GM12878 (cell line): ENCODE measurements around the gene ATG4B. TPM values are rescaled to one million over a fixed set of nuclear protein-coding genes. Genes with fewer than 3 reads are reported as not detected.

Experiments
- ATAC-seq: fragments of 200-7000 bp; cut with Tn5 transposase; 3 replicates; pipeline ENCODE4 v1.9.1; 2020; ENCODE audit warnings: mild to moderate bottlenecking, moderate library complexity
- BruUV-seq: library from RNA; stranded (reverse); fragments of 400-500 nt; replicated peaks from 2 replicates; lab custom pipeline; 2021; lab: Mats Ljungman, UMichigan
- CTCF ChIA-PET: fragments of 300-600 bp; sonication (Branson Sonifier 250); formaldehyde crosslinking; extraction: SDS; loops from one replicate; lab custom pipeline; 2021; ENCODE audit warnings: inconsistent platforms; lab: Yijun Ruan, JAX
- POLR2A ChIA-PET: fragments of 350-600 bp; formaldehyde crosslinking; extraction: SDS; loops from one replicate; lab custom pipeline; 2021; ENCODE audit warnings: inconsistent platforms; lab: Charles Lee
- RAD21 ChIA-PET: fragments of 300-600 bp; sonication (Branson Sonifier 250); formaldehyde crosslinking; loops from one replicate; lab custom pipeline; 2023; ENCODE audit warnings: antibody characterized with exemption; ENCODE audit not compliant: unreplicated experiment; lab: Charles Lee
- SMC1A ChIA-PET: fragments of 300-600 bp; sonication (Branson Sonifier 250); formaldehyde crosslinking; loops from one replicate; lab custom pipeline; 2023; ENCODE audit not compliant: unreplicated experiment, uncharacterized antibody; lab: Charles Lee
- DNase-seq: peaks from one replicate; pipeline ENCODE4 v3.0.0-alpha.2; 2011; ENCODE audit warnings: low read depth, low spot score
- FAIRE-seq: peaks from 3 replicates; lab custom pipeline; 2011; peaks lifted over from hg19 to GRCh38; lab: Jason Lieb, UNC
- H2AFZ ChIP-seq: 2 replicates; pipeline ENCODE4 v1.6.0; 2011; ENCODE audit warnings: low read depth, low read length, control low read depth; ENCODE audit not compliant: control insufficient read depth
- H3K27ac ChIP-seq: 2 replicates; pipeline ENCODE4 v1.5.1; 2011; ENCODE audit warnings: control low read depth; ENCODE audit not compliant: control insufficient read depth, insufficient read depth
- H3K27me3 ChIP-seq, 2 experiments: replicated peaks in 1 of 2; 2 replicates each; pipeline versions ENCODE4 v1.6.0 to v1.6.1; 2011; ENCODE audit warnings: low read length in 1 of 2; ENCODE audit not compliant: control insufficient read depth in 2 of 2, insufficient read depth in 2 of 2
- H3K36me3 ChIP-seq, 2 experiments: 2 replicates each; pipeline ENCODE4 v1.5.1; 2011; ENCODE audit warnings: low read length in 1 of 2; ENCODE audit not compliant: control insufficient read depth in 2 of 2, insufficient read depth in 2 of 2
- H3K4me1 ChIP-seq: 2 replicates; pipeline ENCODE4 v1.6.1; 2011; ENCODE audit warnings: mild to moderate bottlenecking, low read length, moderate library complexity, mixed read lengths; ENCODE audit not compliant: control insufficient read depth, insufficient read depth
- H3K4me2 ChIP-seq: 2 replicates; pipeline ENCODE4 v1.6.0; 2011; ENCODE audit warnings: control low read depth; ENCODE audit not compliant: control insufficient read depth, insufficient read depth
- H3K4me3 ChIP-seq: fragments of 200-600 bp; sonication (generic); 2 replicates; pipeline ENCODE4 v1.5.1; 2016
- H3K79me2 ChIP-seq: 2 replicates; pipeline ENCODE4 v1.6.0; 2011; ENCODE audit warnings: low read length; ENCODE audit not compliant: control insufficient read depth, insufficient read depth
- H3K9ac ChIP-seq: 2 replicates; pipeline ENCODE4 v1.8.0; 2011; ENCODE audit warnings: low read length, control low read depth, mixed read lengths; ENCODE audit not compliant: control insufficient read depth, insufficient read depth
- H3K9me3 ChIP-seq: replicated peaks from 3 replicates; pipeline ENCODE4 v1.5.1; 2011; ENCODE audit warnings: mild to moderate bottlenecking, low read length; ENCODE audit not compliant: control insufficient read depth, insufficient read depth
- H4K20me1 ChIP-seq: 2 replicates; pipeline ENCODE4 v1.6.0; 2011; ENCODE audit not compliant: control insufficient read depth, insufficient read depth
- CHD1 ChIP-seq: IDR thresholded peaks from 2 replicates; pipeline ENCODE4 v1.6.1; 2012; ENCODE audit warnings: low read depth, low read length, improper control_type of control experiment
- HDGF ChIP-seq: fragments of 450-650 bp; IDR thresholded peaks from 2 replicates; pipeline ENCODE4 v1.6.1; 2016; ENCODE audit warnings: antibody characterized with exemption
- KAT2A ChIP-seq: conservative IDR thresholded peaks from 2 replicates; pipeline ENCODE4 v1.6.1; 2011; ENCODE audit warnings: low read depth, low read length; ENCODE audit not compliant: control insufficient read depth
- MTA2 ChIP-seq: fragments of 450-650 bp; IDR thresholded peaks from 2 replicates; pipeline ENCODE4 v1.6.1; 2016; ENCODE audit warnings: low read depth, mild to moderate bottlenecking, moderate library complexity
- MTA3 ChIP-seq: IDR thresholded peaks from 2 replicates; pipeline ENCODE4 v1.6.1; 2012; ENCODE audit warnings: low read length, inconsistent platforms, borderline replicate concordance
- RAD51 ChIP-seq: fragments of 450-650 bp; IDR thresholded peaks from 2 replicates; pipeline ENCODE4 v1.6.1; 2016; ENCODE audit warnings: moderate library complexity, mild to moderate bottlenecking, inconsistent platforms
- WGBS: methylation state at CpG from one replicate; pipeline ENCODE4 v1.1.6; 2016; ENCODE audit warnings: low lambda C conversion rate; ENCODE audit not compliant: insufficient replicate concordance, insufficient coverage; ENCODE audit errors: missing lambda C conversion rate; 5-methylcytosine and 5-hydroxymethylcytosine counted together
- in situ Hi-C: fragments of 300-500 bp; cut with MboI; formaldehyde crosslinking; loops from 9 replicates; pipeline ENCODE4 v1.14.3; 2018; ENCODE audit warnings: mixed read lengths
- intact Hi-C: fragments of 100-400 bp; cut with micrococcal nuclease; formaldehyde crosslinking; loops from one replicate; pipeline ENCODE4 v1.14.2; 2022; ENCODE audit not compliant: unreplicated experiment
- polyA plus RNA-seq, 11 experiments: library from polyadenylated mRNA; depleted of rRNA in 4 of 11; unstranded in 6 of 11; stranded (reverse) in 5 of 11; fragments of >200 nt; fragmentation: Nextera tagmentation in 4 of 11; fragmentation: Illumina TruSeq in 1 of 11; extraction: Ambion mirVana in 4 of 11; extraction: Trizol in 1 of 11; gene quantifications; 1 replicate in 1 of 11; 2 replicates in 10 of 11; pipeline versions ENCODE4 v1.2.1 to v1.2.3, GENCODE V29; 2011 to 2016; ENCODE audit warnings: inconsistent platforms in 2 of 11, missing spikeins in 2 of 11, low read depth in 1 of 11
- total RNA-seq, 4 experiments: library from RNA; depleted of rRNA in 3 of 4; stranded (reverse); fragments of >200 nt in 3 of 4; fragmentation: Illumina TruSeq in 1 of 4; extraction: Trizol in 1 of 4; gene quantifications; 2 replicates each; pipeline versions ENCODE4 v1.2.1 to v1.2.3, GENCODE V29; 2013 to 2021
- TF ChIP-seq, protein P1 (sequence below): fragments of 450-650 bp; IDR thresholded peaks from 2 replicates; pipeline ENCODE4 v1.6.1; 2014; ENCODE audit warnings: mild to moderate bottlenecking
- TF ChIP-seq, protein P2 (sequence below): IDR thresholded peaks from 2 replicates; pipeline ENCODE4 v1.6.1; 2012; ENCODE audit warnings: low read length, inconsistent platforms
- TF ChIP-seq, protein P3 (sequence below): IDR thresholded peaks from 2 replicates; pipeline ENCODE4 v1.6.1; 2012; ENCODE audit warnings: mild to moderate bottlenecking, low read depth, low read length

The ATG4B gene
- total and polyA plus RNA-seq, 10 of the 15 experiments (the other 5 are each of a cell fraction or from before 2014, with no cell fraction given) = 5.8 to 84.1 (median 64.9) TPM

DNA sequence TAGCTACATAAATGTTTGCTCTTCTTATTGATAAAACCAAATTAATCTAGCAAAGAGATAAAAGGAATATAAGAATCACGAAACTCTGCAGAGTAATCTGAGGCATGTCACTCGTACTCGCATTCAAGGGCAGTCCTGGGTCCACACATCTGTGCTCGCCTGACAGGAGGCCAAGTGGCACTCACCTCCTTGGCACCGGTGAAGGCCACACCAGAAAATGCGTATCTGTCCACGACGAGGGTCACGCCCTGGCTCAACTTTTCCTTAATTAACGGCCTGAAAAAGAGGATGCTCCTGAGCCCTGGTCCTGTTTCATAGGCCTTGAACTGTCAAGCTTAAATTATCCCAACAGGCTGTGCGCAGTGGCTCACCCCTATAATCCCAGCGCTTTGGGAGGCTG, 42.6 kb downstream of the ATG4B start:
- CTCF ChIA-PET = no interaction called here
- POLR2A ChIA-PET = no interaction called here

DNA sequence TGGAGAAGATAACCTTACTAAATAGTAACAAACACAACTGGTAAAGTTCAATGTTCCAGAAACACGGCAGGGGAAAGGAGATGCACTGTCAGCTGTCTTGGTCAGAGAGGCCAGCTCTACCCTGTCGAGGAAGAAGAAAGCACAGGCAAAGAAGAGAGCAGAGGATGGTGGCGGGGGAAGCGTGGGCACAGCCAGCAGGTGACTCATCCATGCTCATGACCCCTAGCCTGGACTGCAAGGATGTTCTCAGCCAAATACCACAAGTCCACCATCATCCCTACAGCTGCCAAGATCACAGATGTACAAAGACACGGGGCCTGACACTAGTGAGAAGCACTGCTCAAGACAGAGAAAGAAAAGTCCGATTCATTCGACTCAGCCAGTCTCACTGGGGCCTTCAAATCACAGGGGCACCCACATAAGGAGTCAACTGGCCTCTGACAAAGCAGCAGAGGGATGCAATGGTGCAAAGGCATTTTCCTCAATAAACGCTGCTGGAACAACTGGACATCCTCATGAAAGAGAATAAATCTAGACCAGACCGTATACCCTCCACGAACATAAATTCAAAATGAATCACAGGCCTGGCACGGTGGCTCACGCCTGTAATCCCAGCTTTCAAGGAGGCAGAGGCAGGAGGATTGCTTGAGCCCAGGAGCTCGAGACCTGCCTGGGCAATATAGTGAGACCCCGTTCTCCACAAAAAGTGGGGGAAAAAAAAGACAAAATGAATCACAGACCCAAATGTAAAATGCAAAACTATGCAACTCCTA, 43.5 kb downstream of the ATG4B start:
- peaks cover 9% of the 10 kb centered on the region for H3K79me2 ChIP-seq
- H3K4me2 ChIP-seq = no peak overlapping the region
- no peak overlapping the region for H2AFZ ChIP-seq
- intact Hi-C loops (no loop called here), in situ Hi-C loops (no loop called here)
- no TSS peak for BruUV-seq
- no peak for ATAC-seq
- no peaks in the 10 kb centered on the region for H3K9me3 ChIP-seq
- no peak for DNase-seq
- H4K20me1 ChIP-seq = no peaks in the 10 kb centered on the region
- ChIA-PET POLR2A (no interaction called here), SMC1A (interaction anchor here (1.1 kb wide), 1 partner anchor 22 kb away, joined by 3 read pairs; no protein-coding TSS in a partner anchor), CTCF (no interaction called here), RAD21 (no interaction called here)
- no peak for FAIRE-seq
- no peak overlapping the region for H3K9ac ChIP-seq
- H3K27me3 ChIP-seq = no peaks in the 10 kb centered on the region
- H3K27ac ChIP-seq = no peak overlapping the region
- no peaks in the 10 kb centered on the region for H3K4me1 ChIP-seq
- WGBS = 95% methylated on average over 14 of the region's 14 CpGs
- H3K36me3 ChIP-seq = peaks cover 15% of the 10 kb centered on the region in 2 experiments; a peak in 3 of 4 replicates
- H3K4me3 ChIP-seq = no peak overlapping the region
- TF ChIP-seq, protein P1, sequence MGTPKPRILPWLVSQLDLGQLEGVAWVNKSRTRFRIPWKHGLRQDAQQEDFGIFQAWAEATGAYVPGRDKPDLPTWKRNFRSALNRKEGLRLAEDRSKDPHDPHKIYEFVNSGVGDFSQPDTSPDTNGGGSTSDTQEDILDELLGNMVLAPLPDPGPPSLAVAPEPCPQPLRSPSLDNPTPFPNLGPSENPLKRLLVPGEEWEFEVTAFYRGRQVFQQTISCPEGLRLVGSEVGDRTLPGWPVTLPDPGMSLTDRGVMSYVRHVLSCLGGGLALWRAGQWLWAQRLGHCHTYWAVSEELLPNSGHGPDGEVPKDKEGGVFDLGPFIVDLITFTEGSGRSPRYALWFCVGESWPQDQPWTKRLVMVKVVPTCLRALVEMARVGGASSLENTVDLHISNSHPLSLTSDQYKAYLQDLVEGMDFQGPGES = no peak
- TF ChIP-seq MTA2 (no peak), KAT2A (no peak), HDGF (no peak), CHD1 (no peak), MTA3 (no peak)
- TF ChIP-seq, protein P2, sequence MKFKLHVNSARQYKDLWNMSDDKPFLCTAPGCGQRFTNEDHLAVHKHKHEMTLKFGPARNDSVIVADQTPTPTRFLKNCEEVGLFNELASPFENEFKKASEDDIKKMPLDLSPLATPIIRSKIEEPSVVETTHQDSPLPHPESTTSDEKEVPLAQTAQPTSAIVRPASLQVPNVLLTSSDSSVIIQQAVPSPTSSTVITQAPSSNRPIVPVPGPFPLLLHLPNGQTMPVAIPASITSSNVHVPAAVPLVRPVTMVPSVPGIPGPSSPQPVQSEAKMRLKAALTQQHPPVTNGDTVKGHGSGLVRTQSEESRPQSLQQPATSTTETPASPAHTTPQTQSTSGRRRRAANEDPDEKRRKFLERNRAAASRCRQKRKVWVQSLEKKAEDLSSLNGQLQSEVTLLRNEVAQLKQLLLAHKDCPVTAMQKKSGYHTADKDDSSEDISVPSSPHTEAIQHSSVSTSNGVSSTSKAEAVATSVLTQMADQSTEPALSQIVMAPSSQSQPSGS = no peak
- TF ChIP-seq, protein P3, sequence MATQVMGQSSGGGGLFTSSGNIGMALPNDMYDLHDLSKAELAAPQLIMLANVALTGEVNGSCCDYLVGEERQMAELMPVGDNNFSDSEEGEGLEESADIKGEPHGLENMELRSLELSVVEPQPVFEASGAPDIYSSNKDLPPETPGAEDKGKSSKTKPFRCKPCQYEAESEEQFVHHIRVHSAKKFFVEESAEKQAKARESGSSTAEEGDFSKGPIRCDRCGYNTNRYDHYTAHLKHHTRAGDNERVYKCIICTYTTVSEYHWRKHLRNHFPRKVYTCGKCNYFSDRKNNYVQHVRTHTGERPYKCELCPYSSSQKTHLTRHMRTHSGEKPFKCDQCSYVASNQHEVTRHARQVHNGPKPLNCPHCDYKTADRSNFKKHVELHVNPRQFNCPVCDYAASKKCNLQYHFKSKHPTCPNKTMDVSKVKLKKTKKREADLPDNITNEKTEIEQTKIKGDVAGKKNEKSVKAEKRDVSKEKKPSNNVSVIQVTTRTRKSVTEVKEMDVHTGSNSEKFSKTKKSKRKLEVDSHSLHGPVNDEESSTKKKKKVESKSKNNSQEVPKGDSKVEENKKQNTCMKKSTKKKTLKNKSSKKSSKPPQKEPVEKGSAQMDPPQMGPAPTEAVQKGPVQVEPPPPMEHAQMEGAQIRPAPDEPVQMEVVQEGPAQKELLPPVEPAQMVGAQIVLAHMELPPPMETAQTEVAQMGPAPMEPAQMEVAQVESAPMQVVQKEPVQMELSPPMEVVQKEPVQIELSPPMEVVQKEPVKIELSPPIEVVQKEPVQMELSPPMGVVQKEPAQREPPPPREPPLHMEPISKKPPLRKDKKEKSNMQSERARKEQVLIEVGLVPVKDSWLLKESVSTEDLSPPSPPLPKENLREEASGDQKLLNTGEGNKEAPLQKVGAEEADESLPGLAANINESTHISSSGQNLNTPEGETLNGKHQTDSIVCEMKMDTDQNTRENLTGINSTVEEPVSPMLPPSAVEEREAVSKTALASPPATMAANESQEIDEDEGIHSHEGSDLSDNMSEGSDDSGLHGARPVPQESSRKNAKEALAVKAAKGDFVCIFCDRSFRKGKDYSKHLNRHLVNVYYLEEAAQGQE = no peak

More for the DNA sequence above, 42.6 kb downstream of the ATG4B start:
- no peak overlapping the region for H3K4me3 ChIP-seq
- no peaks in the 10 kb centered on the region for H4K20me1 ChIP-seq
- ATAC-seq (no peak), DNase-seq (no peak), FAIRE-seq (no peak)
- no peaks in the 10 kb centered on the region for H3K4me1 ChIP-seq
- 100% methylated on average over 12 of the region's 12 CpGs for WGBS
- no peak overlapping the region for H3K9ac ChIP-seq
- no peak for TF ChIP-seq RAD51
- no peaks in the 10 kb centered on the region for H3K9me3 ChIP-seq
- no peak overlapping the region for H3K27ac ChIP-seq
- H3K4me2 ChIP-seq = no peak overlapping the region
- ChIA-PET SMC1A (interaction anchor here (0.6 to 1.4 kb wide), 3 partner anchors 12 to 21 kb away, joined by 3 read pairs; no protein-coding TSS in a partner anchor), RAD21 (no interaction called here)
- H3K36me3 ChIP-seq = peaks cover 15% of the 10 kb centered on the region in 2 experiments; a peak in 3 of 4 replicates
- no TSS peak for BruUV-seq
- intact Hi-C loops = no loop called here
- in situ Hi-C loops = no loop called here
- H3K79me2 ChIP-seq = peaks cover 1% of the 10 kb centered on the region; the same call in 1 of the 2 replicates
- no peaks in the 10 kb centered on the region for H3K27me3 ChIP-seq
- no peak overlapping the region for H2AFZ ChIP-seq
